Stimulated activated CD4-positive, alpha-beta T cell treated with anti-CD3 and anti-CD28 coated beads, Interleukin-1b, Interleukin-23, amount 100 ng/mL, for 24 hours (primary cell): ENCODE data around the gene SLC12A8.

Source experiments
- DNase-seq, 4 experiments: peaks; one replicate each; pipeline ENCODE4 v3.0.0-alpha.2; 2020; ENCODE audit warnings: low read depth in 4 of 4, low spot score in 1 of 4

The SLC12A8 gene

GRCh38 chr3:125154800-125155269 is 57.7 kb downstream of the SLC12A8 start:
- DNase-seq: peak in 1 of 4 experiments; percentile 11

- DNase-seq: no peak
Measured at GRCh38 chr3:125154110-125154509, 58.4 kb downstream of the SLC12A8 start.

- no peak for DNase-seq
Measured at GRCh38 chr3:125152951-125153350, 59.6 kb downstream of the SLC12A8 start.

GRCh38 chr3:125151916-125152315 is 60.6 kb downstream of the SLC12A8 start:
- DNase-seq: no peak

- no peak for DNase-seq
Measured at GRCh38 chr3:125151442-125151817, 61.1 kb downstream of the SLC12A8 start.

GRCh38 chr3:125150525-125151441 is 61.8 kb downstream of the SLC12A8 start:
- peak in 3 of 4 experiments; percentile 26 to 56 (median 55) for DNase-seq

- DNase-seq: no peak
Measured at GRCh38 chr3:125149462-125149861, 63.1 kb downstream of the SLC12A8 start.

GRCh38 chr3:125148836-125149235 is 63.7 kb downstream of the SLC12A8 start:
- DNase-seq: no peak

GRCh38 chr3:125148016-125148812 is 64.3 kb downstream of the SLC12A8 start:
- DNase-seq: no peak

GRCh38 chr3:125147491-125147820 is 65.1 kb downstream of the SLC12A8 start:
- no peak for DNase-seq

- no peak for DNase-seq
Measured at GRCh38 chr3:125146626-125147490, 65.7 kb downstream of the SLC12A8 start.

- no peak for DNase-seq
Measured at GRCh38 chr3:125145751-125146475, 66.6 kb downstream of the SLC12A8 start.

GRCh38 chr3:125144653-125145314 is 67.8 kb downstream of the SLC12A8 start:
- no peak for DNase-seq

GRCh38 chr3:125143982-125144652 is 68.4 kb downstream of the SLC12A8 start:
- no peak for DNase-seq

- no peak for DNase-seq
Measured at GRCh38 chr3:125143538-125143937, 69.0 kb downstream of the SLC12A8 start.

GRCh38 chr3:125142940-125143339 is 69.6 kb downstream of the SLC12A8 start:
- no peak for DNase-seq

- no peak for DNase-seq
Measured at GRCh38 chr3:125142420-125142778, 70.1 kb downstream of the SLC12A8 start.

GRCh38 chr3:125141596-125142419 is 70.7 kb downstream of the SLC12A8 start:
- DNase-seq: peak; percentile 27 to 63 (median 42)
